Mesenchymal stem cell (in vitro differentiated cells and primary cell): Measurements from ENCODE around the gene NIFK.
A peak's percentile ranks its signal among the peaks of the same experiment; 100 is the strongest.
"Not testable (repeated sequence)": the region's sequence is repeated elsewhere in the genome, so short reads cannot be mapped to it uniquely, and the experiment has no call there.

Experiments used
- DNase-seq: peaks from one replicate; pipeline ENCODE4 v3.0.0-alpha.2; 2013
- H2AFZ ChIP-seq: one replicate; pipeline ENCODE4 v1.6.1; 2013; ENCODE audit warnings: low read depth, mild to moderate bottlenecking, control low read depth, inconsistent platforms, low read length, moderate library complexity
- H2AK5ac ChIP-seq: 2 replicates; pipeline ENCODE4 v1.6.1; 2013; ENCODE audit warnings: low read length, moderate library complexity, mild to moderate bottlenecking, inconsistent platforms; ENCODE audit not compliant: severe bottlenecking
- H2BK120ac ChIP-seq: one replicate; pipeline ENCODE4 v1.6.1; 2013; ENCODE audit warnings: low read depth, mild to moderate bottlenecking, inconsistent platforms, low read length, moderate library complexity
- H2BK12ac ChIP-seq, 2 experiments: one replicate each; pipeline ENCODE4 v1.6.1; 2013; ENCODE audit warnings: inconsistent platforms in 2 of 2, low read length in 2 of 2, mild to moderate bottlenecking in 2 of 2, moderate library complexity in 2 of 2, control low read depth in 1 of 2
- H2BK15ac ChIP-seq: one replicate; pipeline ENCODE4 v1.6.1; 2013; ENCODE audit warnings: mild to moderate bottlenecking, low read depth, inconsistent platforms; ENCODE audit not compliant: poor library complexity, severe bottlenecking
- H2BK5ac ChIP-seq: 2 replicates; pipeline ENCODE4 v1.6.1; 2013; ENCODE audit warnings: low read depth, mild to moderate bottlenecking, low read length, control low read depth, inconsistent platforms; ENCODE audit not compliant: poor library complexity, severe bottlenecking
- H3K14ac ChIP-seq, 2 experiments: one replicate each; pipeline ENCODE4 v1.6.1; 2013; ENCODE audit warnings: inconsistent platforms in 2 of 2, low read length in 2 of 2, control low read depth in 1 of 2, mild to moderate bottlenecking in 1 of 2, moderate library complexity in 1 of 2
- H3K18ac ChIP-seq, 2 experiments: one replicate each; pipeline ENCODE4 v1.6.1; 2013; ENCODE audit warnings: inconsistent platforms in 2 of 2, low read length in 2 of 2, control low read depth in 1 of 2, low read depth in 1 of 2, mild to moderate bottlenecking in 1 of 2
- H3K23ac ChIP-seq, 2 experiments: one replicate each; pipeline ENCODE4 v1.6.1; 2013; ENCODE audit warnings: inconsistent platforms in 2 of 2, low read length in 2 of 2, mild to moderate bottlenecking in 2 of 2, moderate library complexity in 2 of 2, control low read depth in 1 of 2
- H3K27ac ChIP-seq: 2 replicates; pipeline ENCODE4 v1.5.1; 2013; ENCODE audit warnings: mild to moderate bottlenecking, moderate library complexity, low read length, control low read depth, inconsistent platforms; ENCODE audit not compliant: poor library complexity, severe bottlenecking
- H3K27me3 ChIP-seq, 2 experiments: 2 replicates each; pipeline versions ENCODE4 v1.6.1 to v1.7.0; 2013; ENCODE audit warnings: low read length in 2 of 2, mild to moderate bottlenecking in 2 of 2, moderate library complexity in 2 of 2, control low read depth in 1 of 2, inconsistent platforms in 1 of 2; ENCODE audit not compliant: control insufficient read depth in 1 of 2, insufficient read depth in 1 of 2
- H3K36me3 ChIP-seq, 2 experiments: 2 replicates each; pipeline versions ENCODE4 v1.6.1 to v1.7.0; 2013; ENCODE audit warnings: low read length in 2 of 2, control low read depth in 1 of 2, inconsistent platforms in 1 of 2, low read depth in 1 of 2, mild to moderate bottlenecking in 1 of 2; ENCODE audit not compliant: insufficient read depth in 2 of 2, control insufficient read depth in 1 of 2
- H3K4ac ChIP-seq, 2 experiments: one replicate each; pipeline ENCODE4 v1.6.1; 2013; ENCODE audit warnings: inconsistent platforms in 2 of 2, low read length in 2 of 2, mild to moderate bottlenecking in 2 of 2, moderate library complexity in 2 of 2, control low read depth in 1 of 2, low read depth in 1 of 2
- H3K4me1 ChIP-seq: 2 replicates; pipeline ENCODE4 v1.6.1; 2013; ENCODE audit warnings: low read depth, low read length, control low read depth; ENCODE audit not compliant: control insufficient read depth, insufficient read depth
- H3K4me2 ChIP-seq: 2 replicates; pipeline ENCODE4 v1.6.1; 2013; ENCODE audit warnings: low read length, mild to moderate bottlenecking, inconsistent platforms; ENCODE audit not compliant: poor library complexity, severe bottlenecking
- H3K4me3 ChIP-seq, 2 experiments: 2 replicates each; pipeline versions ENCODE4 v1.5.1 to v1.7.0; 2013; ENCODE audit warnings: low read length in 2 of 2, mild to moderate bottlenecking in 2 of 2, control low read depth in 1 of 2, low read depth in 1 of 2; ENCODE audit not compliant: insufficient read depth in 1 of 2
- H3K79me1 ChIP-seq: replicated peaks from 2 replicates; pipeline ENCODE4 v1.6.1; 2013; ENCODE audit warnings: mild to moderate bottlenecking, control low read depth, low read length, inconsistent platforms; ENCODE audit not compliant: poor library complexity, severe bottlenecking
- H3K9ac ChIP-seq: 2 replicates; pipeline ENCODE4 v1.7.0; 2013; ENCODE audit warnings: mild to moderate bottlenecking, low read length, moderate library complexity
- H3K9me3 ChIP-seq: 2 replicates; pipeline ENCODE4 v1.7.0; 2013; ENCODE audit warnings: mild to moderate bottlenecking, low read length; ENCODE audit not compliant: control insufficient read depth
- H4K8ac ChIP-seq: one replicate; pipeline ENCODE4 v1.6.1; 2013; ENCODE audit warnings: inconsistent platforms, mild to moderate bottlenecking, low read length, moderate library complexity
- H4K91ac ChIP-seq: one replicate; pipeline ENCODE4 v1.6.1; 2013; ENCODE audit warnings: mild to moderate bottlenecking, low read length, inconsistent platforms
- WGBS: methylation state at CpG from one replicate; pipeline ENCODE4 v1.1.7; 2013; ENCODE audit warnings: mixed read lengths; 5-methylcytosine and 5-hydroxymethylcytosine counted together

NIFK gene

DNA sequence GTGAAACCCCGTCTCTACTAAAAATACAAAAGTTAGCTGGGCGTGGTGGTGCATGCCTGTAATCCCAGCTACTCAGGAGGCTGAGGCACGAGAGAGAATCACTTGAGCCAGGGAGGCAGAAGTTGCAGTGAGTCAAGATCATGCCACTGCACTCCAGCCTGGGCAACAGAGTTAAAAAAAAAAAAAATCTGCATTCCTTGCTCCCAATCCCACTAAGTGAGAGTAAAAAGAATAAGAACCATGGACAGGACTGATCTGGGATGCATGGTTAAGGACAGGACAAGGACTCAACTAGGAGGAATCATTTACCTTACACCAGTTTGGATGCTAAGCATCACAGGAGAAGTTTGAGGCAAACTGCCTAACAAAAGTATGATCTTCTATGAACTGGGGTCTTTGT, 25.2 kb downstream of the NIFK start:
- H2BK5ac ChIP-seq, H3K36me3 ChIP-seq, H3K4ac ChIP-seq, H2BK120ac ChIP-seq, H3K4me2 ChIP-seq, H2BK12ac ChIP-seq, H3K79me1 ChIP-seq, H2BK15ac ChIP-seq, H3K9me3 ChIP-seq, H3K18ac ChIP-seq, H3K9ac ChIP-seq, H3K14ac ChIP-seq, H3K27ac ChIP-seq, H3K27me3 ChIP-seq, H3K23ac ChIP-seq, H4K8ac ChIP-seq, DNase-seq, H2AFZ ChIP-seq, H3K4me3 ChIP-seq, H4K91ac ChIP-seq, H2AK5ac ChIP-seq: not testable (repeated sequence)
- 67% methylated on average over 2 of the region's 3 CpGs for WGBS
- H3K4me1 ChIP-seq, result peaks cover 17% of the 10 kb centered on the region

DNA sequence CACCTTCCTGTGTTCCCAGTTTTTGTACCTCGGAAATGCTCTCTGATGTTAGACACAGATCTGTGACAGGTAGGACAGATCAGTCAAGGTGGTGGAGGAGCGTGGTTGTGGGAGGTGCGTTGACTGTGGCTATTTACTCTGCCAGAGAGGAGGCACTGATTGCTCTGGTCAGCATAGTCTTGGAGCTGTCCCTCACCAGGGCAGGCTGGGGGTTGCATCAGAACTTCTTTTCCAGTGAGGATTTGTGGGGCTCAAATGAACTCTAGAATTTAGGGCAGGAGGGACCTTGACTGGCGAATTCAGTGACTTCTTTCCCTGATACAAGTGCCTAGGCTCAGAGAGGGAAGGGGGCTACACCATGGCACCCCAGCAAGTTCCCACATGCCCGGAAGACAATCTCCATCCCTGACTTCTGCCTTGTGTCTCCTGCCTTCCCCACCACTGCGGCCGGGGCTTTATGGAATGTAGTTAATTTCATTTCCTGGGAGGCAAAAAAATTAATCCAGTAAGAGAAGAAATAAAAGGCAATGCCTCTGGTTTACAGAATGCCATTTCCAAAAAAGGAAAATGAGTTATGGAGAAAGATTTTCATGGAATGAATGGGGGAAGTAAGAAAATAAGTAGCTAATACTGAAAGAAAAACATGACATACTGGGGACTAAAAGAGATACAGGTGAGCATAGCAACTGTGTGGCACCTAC, 26.1 kb downstream of the NIFK start:
- Histone ChIP-seq H3K36me3 (no peaks in the 10 kb centered on the region), H2BK5ac (peak overlapping the region; percentile 63), H2AFZ (no peak overlapping the region), H2BK15ac (no peak overlapping the region), H4K91ac (no peak overlapping the region), H3K23ac (no peak overlapping the region), H3K18ac (no peak overlapping the region), H3K4ac (no peak overlapping the region), H2BK12ac (no peak overlapping the region), H3K14ac (no peak overlapping the region), H3K4me1 (peaks cover 17% of the 10 kb centered on the region), H3K27me3 (no peaks in the 10 kb centered on the region), H3K27ac (peak overlapping the region; percentile 34), H2AK5ac (peak overlapping the region; percentile 38), H3K4me3 (no peak overlapping the region), H3K9me3 (no peaks in the 10 kb centered on the region), H3K9ac (no peak overlapping the region), H3K4me2 (no peak overlapping the region), H3K79me1 (no peaks in the 10 kb centered on the region), H2BK120ac (no peak overlapping the region), H4K8ac (no peak overlapping the region)
- no peak for DNase-seq
- 87% methylated on average over 6 of the region's 7 CpGs for WGBS

DNA sequence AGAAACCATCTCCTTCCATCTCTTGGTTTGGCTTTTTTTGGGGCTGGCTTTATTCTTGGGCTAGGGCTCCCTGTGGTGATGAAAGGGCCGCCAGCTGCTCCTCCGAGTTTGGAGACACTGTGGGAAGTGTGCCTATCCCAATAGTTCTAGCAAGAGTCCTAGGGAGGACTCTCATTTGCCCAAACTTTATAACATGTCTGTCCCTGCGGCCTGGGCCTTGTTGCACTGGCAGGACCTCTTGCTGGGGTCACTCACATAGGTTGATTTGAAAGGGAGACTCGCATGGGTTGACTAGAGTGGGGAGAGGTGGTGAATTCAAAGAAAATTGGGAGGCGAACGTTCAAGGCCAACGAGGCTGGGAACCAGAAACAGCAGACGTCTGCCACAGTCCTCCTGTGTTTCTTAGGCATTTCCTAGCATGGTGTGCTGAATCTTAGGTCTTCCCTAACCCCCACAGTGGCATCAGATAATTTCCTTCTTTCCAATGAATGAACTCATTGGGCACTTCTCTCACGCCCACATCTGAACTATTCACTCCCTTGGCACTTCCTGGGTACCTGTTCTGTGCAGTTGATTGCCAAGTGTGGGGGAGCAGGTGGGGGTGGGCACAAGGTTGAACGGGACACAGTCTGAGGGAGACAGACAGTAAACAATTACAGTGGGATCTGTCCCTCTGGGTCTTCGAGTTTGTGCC, 26.8 kb downstream of the NIFK start:
- Histone ChIP-seq H3K23ac (no peak overlapping the region), H3K18ac (no peak overlapping the region), H2BK15ac (no peak overlapping the region), H3K79me1 (no peaks in the 10 kb centered on the region), H3K36me3 (no peaks in the 10 kb centered on the region), H2BK12ac (no peak overlapping the region), H3K9me3 (no peaks in the 10 kb centered on the region), H2BK120ac (no peak overlapping the region), H4K91ac (no peak overlapping the region), H3K14ac (no peak overlapping the region), H3K4ac (no peak overlapping the region), H2BK5ac (peak overlapping the region; percentile 63), H3K27me3 (no peaks in the 10 kb centered on the region), H3K4me1 (peaks cover 17% of the 10 kb centered on the region), H2AK5ac (peak overlapping the region; percentile 57), H3K9ac (no peak overlapping the region), H3K4me2 (no peak overlapping the region), H3K27ac (no peak overlapping the region), H2AFZ (no peak overlapping the region), H3K4me3 (no peak overlapping the region), H4K8ac (no peak overlapping the region)
- DNase-seq, result no peak
- WGBS, result 88% methylated on average over 9 of the region's 11 CpGs

GRCh38 chr2:121707920-121708361, 28.7 kb downstream of the NIFK start:
- no peak for DNase-seq
- Histone ChIP-seq H2BK5ac (peak overlapping the region; percentile 11), H3K4ac (no peak overlapping the region), H3K27ac (peak overlapping the region; percentile 86), H3K9me3 (no peaks in the 10 kb centered on the region), H2BK15ac (no peak overlapping the region), H2BK12ac (no peak overlapping the region), H3K4me2 (peak overlapping the region; percentile 14), H3K27me3 (no peaks in the 10 kb centered on the region), H3K4me1 (peaks cover 17% of the 10 kb centered on the region), H3K9ac (no peak overlapping the region), H4K91ac (no peak overlapping the region), H2BK120ac (no peak overlapping the region), H3K4me3 (no peak overlapping the region), H3K18ac (no peak overlapping the region), H2AFZ (no peak overlapping the region), H3K23ac (no peak overlapping the region), H3K79me1 (no peaks in the 10 kb centered on the region), H3K36me3 (no peaks in the 10 kb centered on the region), H3K14ac (no peak overlapping the region), H4K8ac (no peak overlapping the region), H2AK5ac (no peak overlapping the region)
- 81% methylated on average over 5 of the region's 5 CpGs for WGBS
